B cell (primary cell): ENCODE results near the gene CMTR1. TPM values are rescaled to one million over a fixed set of nuclear protein-coding genes. Genes with fewer than 3 reads are reported as not detected.

Experiments
- ATAC-seq: fragments of 200-7000 bp; cut with Tn5 transposase; one replicate; pipeline ENCODE4 v1.10.0; 2021; ENCODE audit warnings: low read depth, mild to moderate bottlenecking, moderate number of reproducible peaks, moderate library complexity
- CTCF ChIA-PET: fragments of 350-600 bp; sonication (Branson Sonifier 250); formaldehyde crosslinking; loops from one replicate; lab custom pipeline; 2021; ENCODE audit warnings: antibody characterized with exemption, inconsistent platforms; lab: Charles Lee
- POLR2A ChIA-PET: fragments of 350-600 bp; sonication (Branson Sonifier 250); formaldehyde crosslinking; loops from one replicate; lab custom pipeline; 2021; ENCODE audit warnings: antibody characterized with exemption; lab: Charles Lee
- DNase-seq: peaks from one replicate; pipeline ENCODE4 v3.0.0; 2013
- H2AFZ ChIP-seq: 2 replicates; pipeline ENCODE4 v1.6.1; 2012; ENCODE audit warnings: mild to moderate bottlenecking, low read depth, low read length; ENCODE audit not compliant: insufficient read depth, poor library complexity, severe bottlenecking
- H3K27ac ChIP-seq, 2 donors: 1 replicate in 1 of 2; 2 replicates in 1 of 2; pipeline ENCODE4 v1.5.1; 2012 to 2013; ENCODE audit warnings: low read length in 2 of 2, mild to moderate bottlenecking in 2 of 2, moderate library complexity in 1 of 2
- H3K27me3 ChIP-seq, 4 experiments: fragments of 200-600 bp in 1 of 4; sonication (generic) in 1 of 4; replicated peaks in 1 of 4; 1 replicate in 2 of 4; 2 replicates in 2 of 4; pipeline versions ENCODE4 v1.6.1 to v1.7.0; 2013 to 2016; ENCODE audit warnings: low read length in 3 of 4, mild to moderate bottlenecking in 2 of 4, mixed read lengths in 1 of 4, moderate library complexity in 1 of 4; ENCODE audit not compliant: insufficient read depth in 4 of 4, control insufficient read depth in 3 of 4; ENCODE audit errors: control extremely low read depth in 1 of 4
- H3K36me3 ChIP-seq, 2 experiments: replicated peaks in 1 of 2; 1 replicate in 1 of 2; 2 replicates in 1 of 2; pipeline versions ENCODE4 v1.6.1 to v1.7.1; 2013; ENCODE audit warnings: low read length in 1 of 2; ENCODE audit not compliant: insufficient read depth in 2 of 2, control insufficient read depth in 1 of 2; ENCODE audit errors: control extremely low read depth in 1 of 2, extremely low read depth in 1 of 2
- H3K4me1 ChIP-seq, 2 donors: fragments of 200-600 bp in 1 of 2; sonication (generic) in 1 of 2; 1 replicate in 1 of 2; 2 replicates in 1 of 2; pipeline versions ENCODE4 v1.5.1 to v1.6.1; 2013 to 2017; ENCODE audit warnings: low read length in 2 of 2; ENCODE audit not compliant: control insufficient read depth in 2 of 2, insufficient read depth in 2 of 2
- H3K4me2 ChIP-seq: replicated peaks from 2 replicates; pipeline ENCODE3; 2012; ENCODE audit warnings: mild to moderate bottlenecking, low read depth, low read length; ENCODE audit not compliant: poor library complexity, severe bottlenecking
- H3K4me3 ChIP-seq, 5 experiments: fragments of 200-600 bp in 1 of 5; sonication (generic) in 1 of 5; 1 replicate in 3 of 5; 2 replicates in 2 of 5; pipeline versions ENCODE4 v1.5.1 to v1.7.0; 2011 to 2016; ENCODE audit warnings: low read length in 4 of 5, mild to moderate bottlenecking in 4 of 5, low read depth in 2 of 5, control low read depth in 1 of 5, moderate library complexity in 1 of 5; ENCODE audit not compliant: insufficient read depth in 1 of 5; ENCODE audit errors: control extremely low read depth in 1 of 5, extremely low read depth in 1 of 5
- H3K79me2 ChIP-seq: fragments of 200-600 bp; sonication (generic); one replicate; pipeline ENCODE4 v1.6.0; 2016; ENCODE audit warnings: low read length; ENCODE audit not compliant: control insufficient read depth, insufficient read depth
- H3K9ac ChIP-seq: fragments of 200-600 bp; sonication (generic); 2 replicates; pipeline ENCODE4 v1.6.1; 2017; ENCODE audit warnings: mild to moderate bottlenecking, low read length, moderate library complexity
- H3K9me3 ChIP-seq, 3 donors: one replicate each; pipeline versions ENCODE4 v1.6.1 to v1.7.1; 2013; ENCODE audit warnings: low read length in 2 of 3; ENCODE audit not compliant: control insufficient read depth in 2 of 3, insufficient read depth in 1 of 3; ENCODE audit errors: control extremely low read depth in 1 of 3
- H4K20me1 ChIP-seq: 2 replicates; pipeline ENCODE4 v1.6.0; 2012; ENCODE audit warnings: mild to moderate bottlenecking, low read length; ENCODE audit not compliant: insufficient read depth, control insufficient read depth, poor library complexity, severe bottlenecking
- H3K27ac Mint-ChIP-seq: one replicate; pipeline ENCODE4 v1.8.0; 2021; ENCODE audit warnings: mixed read lengths
- H3K27me3 Mint-ChIP-seq: one replicate; pipeline ENCODE4 v1.8.0; 2021; ENCODE audit warnings: mixed read lengths
- H3K4me1 Mint-ChIP-seq: one replicate; pipeline ENCODE4 v1.8.0; 2021; ENCODE audit warnings: mixed read lengths
- H3K4me3 Mint-ChIP-seq: one replicate; pipeline ENCODE4 v1.8.0; 2021; ENCODE audit warnings: mixed read lengths
- H3K9me3 Mint-ChIP-seq: one replicate; pipeline ENCODE4 v1.8.0; 2022; ENCODE audit warnings: mixed read lengths; ENCODE audit not compliant: insufficient read depth
- CTCF ChIP-seq: fragments of 200-600 bp; IDR thresholded peaks from one replicate; pipeline ENCODE4 v1.8.0; 2022; ENCODE audit warnings: antibody characterized with exemption, mild to moderate bottlenecking
- EZH2 ChIP-seq: IDR thresholded peaks from 2 replicates; pipeline ENCODE4 v1.6.1; 2012; ENCODE audit warnings: borderline replicate concordance, low read depth, mild to moderate bottlenecking, moderate library complexity, low read length; ENCODE audit not compliant: insufficient read depth, poor library complexity, severe bottlenecking
- WGBS: methylation state at CpG from one replicate; pipeline ENCODE4 v1.1.5; 2013; ENCODE audit warnings: missing lambda C conversion rate; ENCODE audit not compliant: insufficient coverage; 5-methylcytosine and 5-hydroxymethylcytosine counted together
- intact Hi-C: fragments of 100-400 bp; cut with micrococcal nuclease; formaldehyde crosslinking; loops from one replicate; pipeline ENCODE4 v1.10.0; 2022
- polyA plus RNA-seq: library from polyadenylated mRNA; depleted of rRNA; stranded (reverse); fragments of >200 nt; gene quantifications from 2 replicates; pipeline ENCODE4 v1.2.3, GENCODE V29; 2012
- total RNA-seq, 2 donors: library from RNA; stranded (reverse); fragments of 120-200 nt in 1 of 2; gene quantifications; 1 replicate in 1 of 2; 2 replicates in 1 of 2; pipeline versions ENCODE4 v1.2.3 to v1.2.4, GENCODE V29; 2013 to 2022

The CMTR1 gene
- total and polyA plus RNA-seq, 2 donors (not counting 1 experiment from before 2014, with no cell fraction given) = 46.0 to 82.9 TPM

- TF ChIP-seq CTCF (no peak), EZH2 (no peak)
- H3K4me1 ChIP-seq = peaks cover 17 to 26% of the 10 kb centered on the region in 2 donors
- ATAC-seq (no peak), DNase-seq (no peak)
- ChIA-PET CTCF (interaction anchor here (1.0 to 3.3 kb wide), 2 partner anchors 107 to 133 kb away, joined by 3 to 12 read pairs; no protein-coding TSS in a partner anchor), POLR2A (interaction anchor here (1.0 to 1.9 kb wide), 3 partner anchors 9 to 265 kb away, joined by 3 to 5 read pairs (median 3); partner anchors contain the start of gene MDGA1)
- peak overlapping the region; percentile 98 for H3K9ac ChIP-seq
- H3K9me3 ChIP-seq = peaks cover 0 to 5% (median 0%) of the 10 kb centered on the region in 3 donors
- H2AFZ ChIP-seq = peak overlapping the region; percentile 98
- no peaks in the 10 kb centered on the region for H3K27me3 ChIP-seq
- peaks cover 39% of the 10 kb centered on the region for H3K79me2 ChIP-seq
- H3K4me1 Mint-ChIP-seq = peaks cover 37% of the 10 kb centered on the region
- H3K4me2 ChIP-seq = peak overlapping the region; percentile 91
- WGBS = 30% methylated on average over 2 of the region's 7 CpGs
- H3K4me3 Mint-ChIP-seq = peak overlapping the region; percentile 96
- H3K27me3 Mint-ChIP-seq = peaks cover 5% of the 10 kb centered on the region
- peaks cover 2% of the 10 kb centered on the region for H3K9me3 Mint-ChIP-seq
- intact Hi-C loops = loop anchor here (2.0 to 5.0 kb wide), 4 partner anchors 68 to 1270 kb away; partner anchors contain the start of gene GLO1
- peaks cover 8% of the 10 kb centered on the region for H4K20me1 ChIP-seq
- peak overlapping the region; percentile 96 for H3K27ac Mint-ChIP-seq
- peak overlapping the region; percentile 88 to 97 (median 94) for H3K4me3 ChIP-seq
- peak overlapping the region; percentile 92 to 94 for H3K27ac ChIP-seq
- peaks cover 0 to 20% of the 10 kb centered on the region in 2 experiments for H3K36me3 ChIP-seq
Measured at GRCh38 chr6:37432590-37432915, 468 bp upstream of the CMTR1 start.

GRCh38 chr6:37433657-37434271 lies 743 bp downstream of the CMTR1 start:
- peaks cover 0 to 29% of the 10 kb centered on the region in 2 experiments for H3K36me3 ChIP-seq
- ChIA-PET POLR2A (interaction anchor here (0.6 to 1.9 kb wide), 6 partner anchors 8 to 271 kb away, joined by 3 to 5 read pairs (median 3); partner anchors contain the start of gene MDGA1), CTCF (interaction anchor here (0.6 to 3.3 kb wide), 5 partner anchors 11 to 272 kb away, joined by 3 to 12 read pairs (median 3); no protein-coding TSS in a partner anchor)
- H3K79me2 ChIP-seq = peaks cover 51% of the 10 kb centered on the region
- no peak for DNase-seq
- Mint-ChIP-seq H3K9me3 (no peaks in the 10 kb centered on the region), H3K27me3 (no peaks in the 10 kb centered on the region), H3K4me3 (peak overlapping the region; percentile 96), H3K27ac (peak overlapping the region; percentile 96), H3K4me1 (peaks cover 40% of the 10 kb centered on the region)
- peaks cover 17 to 26% of the 10 kb centered on the region in 2 donors for H3K4me1 ChIP-seq
- H3K9ac ChIP-seq = peak overlapping the region; percentile 98
- TF ChIP-seq CTCF (no peak), EZH2 (no peak)
- peak overlapping the region; percentile 91 for H3K4me2 ChIP-seq
- H3K27me3 ChIP-seq = no peaks in the 10 kb centered on the region
- intact Hi-C loops = loop anchor here (1.0 to 5.0 kb wide), 8 partner anchors 52 to 1269 kb away; partner anchors contain the start of genes GLO1 and ZFAND3
- 20% methylated on average over 9 of the region's 13 CpGs for WGBS
- H3K4me3 ChIP-seq = peak overlapping the region; percentile 86 to 97 (median 90)
- H4K20me1 ChIP-seq = peaks cover 8% of the 10 kb centered on the region
- peaks cover 0 to 3% (median 0%) of the 10 kb centered on the region in 3 donors for H3K9me3 ChIP-seq
- peak overlapping the region; percentile 98 for H2AFZ ChIP-seq
- ATAC-seq = peak; percentile 3
- H3K27ac ChIP-seq = peak overlapping the region; percentile 92 to 94
